Natural killer cell (primary cell): ENCODE data around the gene SPTB. TPM values are rescaled to one million over a fixed set of nuclear protein-coding genes. Genes with fewer than 3 reads are reported as not detected.
A peak's percentile ranks its signal among the peaks of the same experiment; 100 is the strongest.

Experiments
- ATAC-seq, 3 donors: fragments of 150-1000 bp in 2 of 3; fragments of 200-7000 bp in 1 of 3; cut with Tn5 transposase; 1 replicate in 1 of 3; 2 replicates in 2 of 3; pipeline ENCODE4 v1.10.0; 2021; ENCODE audit warnings: mild to moderate bottlenecking in 2 of 3, moderate library complexity in 2 of 3
- DNase-seq, 2 donors: peaks; one replicate each; pipeline versions ENCODE4 v3.0.0 to v3.0.0-alpha.2; 2013 to 2021; ENCODE audit warnings: mixed read lengths in 1 of 2
- H3K27ac ChIP-seq: one replicate; pipeline ENCODE4 v1.5.1; 2013; ENCODE audit warnings: mild to moderate bottlenecking, low read length
- H3K27me3 ChIP-seq: one replicate; pipeline ENCODE4 v1.6.1; 2013; ENCODE audit warnings: low read length; ENCODE audit not compliant: control insufficient read depth, insufficient read depth
- H3K36me3 ChIP-seq: one replicate; pipeline ENCODE4 v1.6.1; 2013; ENCODE audit warnings: low read length; ENCODE audit not compliant: control insufficient read depth, insufficient read depth
- H3K4me1 ChIP-seq: one replicate; pipeline ENCODE4 v1.6.1; 2013; ENCODE audit warnings: low read length; ENCODE audit not compliant: control insufficient read depth, insufficient read depth
- H3K4me3 ChIP-seq: one replicate; pipeline ENCODE4 v1.5.1; 2013; ENCODE audit warnings: low read length
- H3K9me3 ChIP-seq: one replicate; pipeline ENCODE4 v1.6.1; 2013; ENCODE audit warnings: low read length; ENCODE audit not compliant: control insufficient read depth, insufficient read depth
- H3K27ac Mint-ChIP-seq, 2 donors: one replicate each; pipeline ENCODE4 v1.8.0; 2022; ENCODE audit warnings: mild to moderate bottlenecking in 2 of 2, mixed read lengths in 2 of 2, moderate library complexity in 1 of 2
- H3K27me3 Mint-ChIP-seq, 2 donors: one replicate each; pipeline ENCODE4 v1.8.0; 2022; ENCODE audit warnings: low read depth in 2 of 2, mixed read lengths in 2 of 2
- H3K36me3 Mint-ChIP-seq: one replicate; pipeline ENCODE4 v1.8.0; 2022; ENCODE audit warnings: mixed read lengths
- H3K4me1 Mint-ChIP-seq, 2 donors: one replicate each; pipeline ENCODE4 v1.8.0; 2022; ENCODE audit warnings: mixed read lengths in 2 of 2
- H3K4me3 Mint-ChIP-seq: one replicate; pipeline ENCODE4 v1.8.0; 2022; ENCODE audit warnings: mild to moderate bottlenecking, moderate library complexity, mixed read lengths
- H3K9me3 Mint-ChIP-seq, 2 donors: one replicate each; pipeline ENCODE4 v1.8.0; 2022; ENCODE audit warnings: mixed read lengths in 2 of 2
- whole genome bisulfite sequencing: methylation state at CpG from one replicate; pipeline ENCODE4 v1.1.7; 2013; ENCODE audit warnings: missing lambda C conversion rate; ENCODE audit not compliant: insufficient coverage; 5-methylcytosine and 5-hydroxymethylcytosine counted together
- intact Hi-C: fragments of 100-400 bp; cut with micrococcal nuclease; formaldehyde crosslinking; loops from one replicate; pipeline ENCODE4 v1.14.2; 2022
- total RNA-seq, 4 donors: library from RNA; stranded (reverse); fragments of 120-200 nt in 1 of 4; gene quantifications; one replicate each; pipeline versions ENCODE4 v1.2.3 to v1.2.4, GENCODE V29; 2013 to 2022
- TF ChIP-seq, protein P1 (sequence below): fragments of 200-600 bp; IDR thresholded peaks from one replicate; pipeline ENCODE4 v1.8.0; 2022; ENCODE audit warnings: antibody characterized with exemption

SPTB gene
- total RNA-seq, 3 donors from 2014 or later (not counting 1 experiment from before 2014, with no cell fraction given), result 0.07 to 0.59 (median 0.13) TPM

DNA sequence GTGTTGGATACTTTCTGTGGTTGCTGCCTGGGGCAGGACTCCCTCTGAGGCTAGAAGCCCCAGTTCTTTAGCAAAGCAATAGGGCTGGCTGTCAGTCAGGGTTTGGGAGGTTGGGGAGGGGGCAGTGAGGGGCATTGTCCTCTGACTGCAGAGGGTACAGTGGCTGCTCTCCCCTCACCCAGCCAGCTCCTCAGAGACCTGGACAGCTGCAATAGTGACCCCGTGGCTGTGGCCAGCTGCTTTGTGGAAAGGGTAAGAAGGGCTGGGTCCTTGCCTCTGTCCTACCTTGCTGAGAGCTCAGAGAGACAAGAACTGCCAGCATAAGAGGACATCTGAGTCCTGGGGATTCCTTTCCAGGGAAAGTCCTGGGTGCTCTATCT is 149.7 kb downstream of the SPTB start:
- Mint-ChIP-seq H3K27me3 (no peaks in the 10 kb centered on the region), H3K36me3 (no peaks in the 10 kb centered on the region), H3K4me3 (peak overlapping the region; percentile 26), H3K4me1 (peaks cover 72 to 80% of the 10 kb centered on the region in 2 donors), H3K27ac (peak overlapping the region; percentile 76 to 86), H3K9me3 (no peaks in the 10 kb centered on the region)
- DNase-seq, result no peak
- TF ChIP-seq, protein P1, sequence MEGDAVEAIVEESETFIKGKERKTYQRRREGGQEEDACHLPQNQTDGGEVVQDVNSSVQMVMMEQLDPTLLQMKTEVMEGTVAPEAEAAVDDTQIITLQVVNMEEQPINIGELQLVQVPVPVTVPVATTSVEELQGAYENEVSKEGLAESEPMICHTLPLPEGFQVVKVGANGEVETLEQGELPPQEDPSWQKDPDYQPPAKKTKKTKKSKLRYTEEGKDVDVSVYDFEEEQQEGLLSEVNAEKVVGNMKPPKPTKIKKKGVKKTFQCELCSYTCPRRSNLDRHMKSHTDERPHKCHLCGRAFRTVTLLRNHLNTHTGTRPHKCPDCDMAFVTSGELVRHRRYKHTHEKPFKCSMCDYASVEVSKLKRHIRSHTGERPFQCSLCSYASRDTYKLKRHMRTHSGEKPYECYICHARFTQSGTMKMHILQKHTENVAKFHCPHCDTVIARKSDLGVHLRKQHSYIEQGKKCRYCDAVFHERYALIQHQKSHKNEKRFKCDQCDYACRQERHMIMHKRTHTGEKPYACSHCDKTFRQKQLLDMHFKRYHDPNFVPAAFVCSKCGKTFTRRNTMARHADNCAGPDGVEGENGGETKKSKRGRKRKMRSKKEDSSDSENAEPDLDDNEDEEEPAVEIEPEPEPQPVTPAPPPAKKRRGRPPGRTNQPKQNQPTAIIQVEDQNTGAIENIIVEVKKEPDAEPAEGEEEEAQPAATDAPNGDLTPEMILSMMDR, result no peak
- H3K4me1 ChIP-seq, result peaks cover 91% of the 10 kb centered on the region
- WGBS, result 89% methylated on average over 1 of the region's 1 CpG
- H3K9me3 ChIP-seq, result no peaks in the 10 kb centered on the region
- H3K27me3 ChIP-seq, result no peaks in the 10 kb centered on the region
- H3K36me3 ChIP-seq, result peaks cover 55% of the 10 kb centered on the region
- H3K27ac ChIP-seq, result peak overlapping the region; percentile 27
- no peak overlapping the region for H3K4me3 ChIP-seq
- intact Hi-C loops, result no loop called here
- ATAC-seq, result no peak

DNA sequence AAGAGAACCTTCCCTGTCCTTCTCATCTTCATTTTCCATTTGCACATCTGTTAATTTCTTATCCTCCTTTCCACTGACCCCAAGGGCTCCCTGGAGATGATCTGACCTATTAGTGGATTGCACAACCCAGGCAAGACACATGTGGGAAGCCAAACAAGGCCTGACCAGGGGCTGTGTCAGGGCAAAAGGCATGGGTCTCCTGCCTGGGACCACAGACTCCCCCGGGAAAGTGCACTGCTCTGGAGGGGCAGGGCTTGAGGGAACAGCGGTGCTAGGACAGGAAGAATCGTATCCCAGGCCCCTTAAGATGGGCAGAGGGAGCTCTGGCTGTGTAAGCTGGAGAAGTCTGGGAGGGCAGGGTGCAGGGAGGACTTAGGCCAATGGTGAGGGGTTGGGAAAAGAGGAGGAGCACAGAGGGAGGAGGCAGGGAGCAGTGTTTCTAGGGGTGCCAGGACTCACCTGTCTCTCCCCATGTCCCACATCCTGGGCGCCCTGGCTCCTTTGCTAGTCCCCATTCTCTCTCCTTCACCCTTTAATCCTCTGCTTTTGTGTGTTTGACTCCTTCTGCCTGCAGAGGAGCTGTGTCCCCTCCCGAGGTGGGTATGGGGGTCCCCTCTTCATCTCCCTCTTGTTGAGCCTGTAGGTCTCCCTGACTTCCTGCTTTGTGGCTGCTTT is 150.2 kb downstream of the SPTB start:
- peak overlapping the region; percentile 27 for H3K27ac ChIP-seq
- peak overlapping the region; percentile 76 to 86 for H3K27ac Mint-ChIP-seq

DNA sequence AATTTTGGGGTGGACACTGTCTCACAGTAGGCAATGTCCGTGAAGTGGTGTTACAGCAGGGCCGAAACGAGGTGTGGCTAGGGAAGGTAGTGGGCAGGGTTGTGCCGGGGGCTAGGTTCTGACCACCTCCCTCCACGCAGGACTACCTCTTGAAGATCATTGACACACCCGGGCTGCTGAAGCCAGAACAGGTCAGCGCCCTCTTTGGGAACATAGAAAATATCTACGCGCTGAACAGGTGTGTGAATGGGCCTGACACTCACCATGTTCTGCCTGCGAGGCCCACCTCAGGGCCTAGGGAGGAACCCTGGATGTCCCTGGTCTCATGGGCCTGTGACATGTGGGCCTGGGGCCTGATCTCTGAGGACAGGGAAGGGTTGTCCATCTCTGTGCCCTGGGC is 150.9 kb downstream of the SPTB start:
- Histone ChIP-seq H3K9me3 (no peaks in the 10 kb centered on the region), H3K27ac (peak overlapping the region; percentile 47), H3K4me3 (no peak overlapping the region), H3K27me3 (no peaks in the 10 kb centered on the region), H3K36me3 (peaks cover 55% of the 10 kb centered on the region), H3K4me1 (peaks cover 96% of the 10 kb centered on the region)
- H3K9me3 Mint-ChIP-seq, result no peaks in the 10 kb centered on the region
- H3K27me3 Mint-ChIP-seq, result no peaks in the 10 kb centered on the region
- H3K4me1 Mint-ChIP-seq, result peaks cover 73 to 81% of the 10 kb centered on the region in 2 donors
- H3K27ac Mint-ChIP-seq, result peak overlapping the region; percentile 76 to 86
- H3K36me3 Mint-ChIP-seq, result no peaks in the 10 kb centered on the region
- ATAC-seq, result no peak
- DNase-seq, result no peak
- TF ChIP-seq, protein P1, result no peak
- 97% methylated on average over 10 of the region's 10 CpGs for WGBS
- peak overlapping the region; percentile 45 for H3K4me3 Mint-ChIP-seq
- intact Hi-C loops, result no loop called here

More for the DNA sequence above, 150.2 kb downstream of the SPTB start:
- Histone ChIP-seq H3K27me3 (no peaks in the 10 kb centered on the region), H3K36me3 (peaks cover 55% of the 10 kb centered on the region), H3K9me3 (no peaks in the 10 kb centered on the region), H3K4me3 (no peak overlapping the region), H3K4me1 (peaks cover 91% of the 10 kb centered on the region)
- no peaks in the 10 kb centered on the region for H3K27me3 Mint-ChIP-seq
- no peaks in the 10 kb centered on the region for H3K36me3 Mint-ChIP-seq
- peaks cover 72 to 80% of the 10 kb centered on the region in 2 donors for H3K4me1 Mint-ChIP-seq
- intact Hi-C loops, result no loop called here
- H3K4me3 Mint-ChIP-seq, result peak overlapping the region; percentile 49
- TF ChIP-seq, protein P1, result no peak
- ATAC-seq, result no peak
- WGBS, result 86% methylated on average over 4 of the region's 5 CpGs
- H3K9me3 Mint-ChIP-seq, result no peaks in the 10 kb centered on the region
- no peak for DNase-seq

DNA sequence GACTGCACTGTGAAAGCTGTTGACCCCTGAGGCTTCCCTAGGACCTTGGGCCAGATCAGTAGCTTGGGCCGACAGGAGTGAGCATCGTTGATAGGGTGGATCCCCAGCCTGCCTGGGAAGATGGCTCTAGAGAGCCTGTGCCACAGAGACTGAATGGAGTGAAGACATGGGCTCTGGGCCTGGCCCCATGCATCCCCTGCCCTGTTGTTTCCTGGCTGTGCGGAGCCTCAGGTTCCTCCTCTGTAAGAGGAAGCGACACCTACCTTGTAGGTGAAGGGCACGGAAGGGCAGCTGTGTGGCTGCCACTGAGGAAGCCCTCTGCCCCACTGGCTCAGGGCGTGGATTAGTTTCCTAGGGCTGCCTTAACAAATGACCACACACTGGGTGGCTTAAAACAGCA is 151.6 kb downstream of the SPTB start:
- Histone ChIP-seq H3K4me3 (no peak overlapping the region), H3K36me3 (peaks cover 55% of the 10 kb centered on the region), H3K4me1 (peaks cover 96% of the 10 kb centered on the region), H3K27ac (peak overlapping the region; percentile 47), H3K9me3 (no peaks in the 10 kb centered on the region), H3K27me3 (no peaks in the 10 kb centered on the region)
- peak overlapping the region; percentile 76 to 86 for H3K27ac Mint-ChIP-seq
- TF ChIP-seq, protein P1, result no peak
- no peaks in the 10 kb centered on the region for H3K27me3 Mint-ChIP-seq
- peak in 1 of 2 donors; percentile 32 for DNase-seq
- H3K36me3 Mint-ChIP-seq, result no peaks in the 10 kb centered on the region
- peaks cover 72 to 79% of the 10 kb centered on the region in 2 donors for H3K4me1 Mint-ChIP-seq
- 58% methylated on average over 6 of the region's 6 CpGs for WGBS
- peak overlapping the region; percentile 49 for H3K4me3 Mint-ChIP-seq
- ATAC-seq, result no peak
- intact Hi-C loops, result no loop called here
- no peaks in the 10 kb centered on the region for H3K9me3 Mint-ChIP-seq
